Activated CD4-positive, alpha-beta memory T cell treated with anti-CD3 and anti-CD28 coated beads for 36 hours (primary cell): ENCODE measurements around the gene SHROOM3. TPM values are rescaled to one million over a fixed set of nuclear protein-coding genes. Genes with fewer than 3 reads are reported as not detected.

Experiments
- CTCF ChIA-PET: fragments of 350-600 bp; sonication (Branson Sonifier 250); formaldehyde crosslinking; loops from one replicate; lab custom pipeline; 2021; ENCODE audit warnings: antibody characterized with exemption, inconsistent platforms; lab: Charles Lee
- POLR2A ChIA-PET: fragments of 350-600 bp; sonication (Branson Sonifier 250); formaldehyde crosslinking; loops from one replicate; lab custom pipeline; 2021; ENCODE audit warnings: antibody characterized with exemption; lab: Charles Lee
- DNase-seq: peaks from one replicate; pipeline ENCODE4 v3.0.0-alpha.2; 2020
- H3K27ac Mint-ChIP-seq: one replicate; pipeline ENCODE4 v1.8.0; 2021; ENCODE audit warnings: mixed read lengths
- H3K27me3 Mint-ChIP-seq: one replicate; pipeline ENCODE4 v1.8.0; 2021; ENCODE audit warnings: mixed read lengths
- H3K36me3 Mint-ChIP-seq: one replicate; pipeline ENCODE4 v1.8.0; 2021; ENCODE audit warnings: mixed read lengths
- H3K4me1 Mint-ChIP-seq: one replicate; pipeline ENCODE4 v1.8.0; 2021; ENCODE audit warnings: low read depth, mixed read lengths
- H3K4me3 Mint-ChIP-seq: one replicate; pipeline ENCODE4 v1.8.0; 2021; ENCODE audit warnings: mild to moderate bottlenecking, mixed read lengths
- H3K9me3 Mint-ChIP-seq: one replicate; pipeline ENCODE4 v1.8.0; 2021; ENCODE audit warnings: mixed read lengths
- intact Hi-C: fragments of 100-400 bp; cut with micrococcal nuclease; formaldehyde crosslinking; loops from one replicate; pipeline ENCODE4 v1.15.1; 2023
- total RNA-seq, 2 experiments: library from RNA; stranded (reverse); gene quantifications; one replicate each; pipeline ENCODE4 v1.2.3, GENCODE V29; 2021

The SHROOM3 gene
- total RNA-seq, 2 experiments from 2014 or later = not detected

GRCh38 chr4:76737771-76738085 lies 302.7 kb downstream of the SHROOM3 start:
- no peak for DNase-seq
- intact Hi-C loops = no loop called here
- no peak overlapping the region for H3K4me3 Mint-ChIP-seq

GRCh38 chr4:76738086-76738931 lies 303.3 kb downstream of the SHROOM3 start:
- ChIA-PET CTCF (interaction anchor here (0.7 kb wide), 1 partner anchor 307 kb away, joined by 3 read pairs; no protein-coding TSS in a partner anchor), POLR2A (no interaction called here)
- Mint-ChIP-seq H3K36me3 (no peaks in the 10 kb centered on the region), H3K27me3 (peaks cover 4% of the 10 kb centered on the region), H3K27ac (no peak overlapping the region), H3K4me3 (no peak overlapping the region), H3K4me1 (peaks cover 9% of the 10 kb centered on the region), H3K9me3 (no peaks in the 10 kb centered on the region)
- intact Hi-C loops = no loop called here
- peak; percentile 62 for DNase-seq

More at GRCh38 chr4:76737771-76738085, 302.7 kb downstream of the SHROOM3 start:
- ChIA-PET POLR2A (no interaction called here), CTCF (no interaction called here)
- Mint-ChIP-seq H3K27ac (no peak overlapping the region), H3K4me1 (peaks cover 9% of the 10 kb centered on the region), H3K27me3 (peaks cover 4% of the 10 kb centered on the region), H3K9me3 (no peaks in the 10 kb centered on the region), H3K36me3 (no peaks in the 10 kb centered on the region)

- Mint-ChIP-seq H3K4me1 (peaks cover 9% of the 10 kb centered on the region), H3K4me3 (no peak overlapping the region), H3K36me3 (no peaks in the 10 kb centered on the region), H3K27me3 (peaks cover under 1% of the 10 kb centered on the region), H3K27ac (no peak overlapping the region), H3K9me3 (no peaks in the 10 kb centered on the region)
- ChIA-PET CTCF (no interaction called here), POLR2A (no interaction called here)
- intact Hi-C loops = no loop called here
- DNase-seq = no peak
These were observed 305.2 kb downstream of the SHROOM3 start for GRCh38 chr4:76740192-76740591.

- Mint-ChIP-seq H3K27me3 (no peaks in the 10 kb centered on the region), H3K9me3 (no peaks in the 10 kb centered on the region), H3K4me1 (peaks cover 9% of the 10 kb centered on the region), H3K4me3 (no peak overlapping the region), H3K27ac (no peak overlapping the region), H3K36me3 (no peaks in the 10 kb centered on the region)
- ChIA-PET POLR2A (no interaction called here), CTCF (no interaction called here)
- DNase-seq = no peak
- intact Hi-C loops = no loop called here
These were observed 306.0 kb downstream of the SHROOM3 start for GRCh38 chr4:76740866-76741662.

- Mint-ChIP-seq H3K27me3 (no peaks in the 10 kb centered on the region), H3K4me3 (no peak overlapping the region), H3K9me3 (no peaks in the 10 kb centered on the region), H3K4me1 (peaks cover 9% of the 10 kb centered on the region), H3K27ac (no peak overlapping the region), H3K36me3 (no peaks in the 10 kb centered on the region)
- intact Hi-C loops = no loop called here
- DNase-seq = no peak
- CTCF ChIA-PET = interaction anchor here (0.8 kb wide), 1 partner anchor 42 kb away, joined by 3 read pairs; no protein-coding TSS in a partner anchor
- POLR2A ChIA-PET = no interaction called here
These were observed 306.6 kb downstream of the SHROOM3 start for GRCh38 chr4:76741663-76742020.

GRCh38 chr4:76744241-76744921 lies 309.4 kb downstream of the SHROOM3 start:
- DNase-seq = no peak
- Mint-ChIP-seq H3K36me3 (no peaks in the 10 kb centered on the region), H3K27ac (no peak overlapping the region), H3K9me3 (no peaks in the 10 kb centered on the region), H3K4me3 (no peak overlapping the region), H3K27me3 (peaks cover 10% of the 10 kb centered on the region), H3K4me1 (peaks cover 2% of the 10 kb centered on the region)
- CTCF ChIA-PET = interaction anchor here (1.0 kb wide), 1 partner anchor 11 kb away, joined by 3 read pairs; no protein-coding TSS in a partner anchor
- intact Hi-C loops = no loop called here
- POLR2A ChIA-PET = no interaction called here

GRCh38 chr4:76745240-76745639 lies 310.2 kb downstream of the SHROOM3 start:
- Mint-ChIP-seq H3K4me3 (no peak overlapping the region), H3K4me1 (peaks cover 2% of the 10 kb centered on the region), H3K27ac (no peak overlapping the region), H3K36me3 (no peaks in the 10 kb centered on the region), H3K27me3 (peaks cover 16% of the 10 kb centered on the region), H3K9me3 (no peaks in the 10 kb centered on the region)
- DNase-seq = no peak
- CTCF ChIA-PET = no interaction called here
- POLR2A ChIA-PET = no interaction called here
- intact Hi-C loops = no loop called here

GRCh38 chr4:76747563-76747962 lies 312.5 kb downstream of the SHROOM3 start:
- Mint-ChIP-seq H3K27ac (no peak overlapping the region), H3K4me3 (no peak overlapping the region), H3K36me3 (no peaks in the 10 kb centered on the region), H3K9me3 (peaks cover 8% of the 10 kb centered on the region), H3K4me1 (peaks cover 2% of the 10 kb centered on the region), H3K27me3 (peaks cover 25% of the 10 kb centered on the region)
- intact Hi-C loops = no loop called here
- ChIA-PET CTCF (interaction anchor here (1.0 to 1.3 kb wide), 2 partner anchors 10 to 237 kb away, joined by 3 read pairs; no protein-coding TSS in a partner anchor), POLR2A (no interaction called here)
- no peak for DNase-seq

GRCh38 chr4:76748649-76749048 lies 313.6 kb downstream of the SHROOM3 start:
- Mint-ChIP-seq H3K9me3 (peaks cover 8% of the 10 kb centered on the region), H3K4me1 (peaks cover 2% of the 10 kb centered on the region), H3K27me3 (peaks cover 29% of the 10 kb centered on the region), H3K36me3 (no peaks in the 10 kb centered on the region), H3K4me3 (no peak overlapping the region), H3K27ac (no peak overlapping the region)
- intact Hi-C loops = no loop called here
- peak; percentile 37 for DNase-seq
- ChIA-PET POLR2A (no interaction called here), CTCF (no interaction called here)

GRCh38 chr4:76749355-76749754 lies 314.3 kb downstream of the SHROOM3 start:
- Mint-ChIP-seq H3K27ac (no peak overlapping the region), H3K4me1 (peaks cover 2% of the 10 kb centered on the region), H3K36me3 (no peaks in the 10 kb centered on the region), H3K4me3 (no peak overlapping the region), H3K9me3 (peaks cover 8% of the 10 kb centered on the region), H3K27me3 (peaks cover 29% of the 10 kb centered on the region)
- POLR2A ChIA-PET = no interaction called here
- DNase-seq = no peak
- intact Hi-C loops = no loop called here
- CTCF ChIA-PET = interaction anchor here (0.7 kb wide), 1 partner anchor 239 kb away, joined by 3 read pairs; no protein-coding TSS in a partner anchor

- Mint-ChIP-seq H3K27me3 (peaks cover 29% of the 10 kb centered on the region), H3K4me1 (peaks cover 2% of the 10 kb centered on the region), H3K27ac (no peak overlapping the region), H3K9me3 (peaks cover 8% of the 10 kb centered on the region), H3K36me3 (no peaks in the 10 kb centered on the region), H3K4me3 (no peak overlapping the region)
- ChIA-PET CTCF (no interaction called here), POLR2A (no interaction called here)
- intact Hi-C loops = loop anchor here (10.0 kb wide), 2 partner anchors 444 to 446 kb away; partner anchors contain the start of gene STBD1
- DNase-seq = no peak
These were observed 315.7 kb downstream of the SHROOM3 start for GRCh38 chr4:76750716-76751115.
